Hematopoietic multipotent progenitor cell treated with erythropoietin and hydrocortisone succinate and interleukin-3 and kit ligand, for 8 days (in vitro differentiated cells): ENCODE results near the gene TMEM171.

Experiments used
- DNase-seq: peaks from one replicate; pipeline ENCODE4 v3.0.0-alpha.2; 2015

TMEM171 gene

GRCh38 chr5:73120222-73121118 lies at the start of gene TMEM171:
TSS of gene TMEM171 (plus strand) at chr5:73120575. CDS start at chr5:73123374, 2,799 bp downstream.
- peak; percentile 25 for DNase-seq

GRCh38 chr5:73081093-73081492 lies 39.3 kb upstream of the TMEM171 start:
- no peak for DNase-seq

GRCh38 chr5:73088026-73088425 lies 32.3 kb upstream of the TMEM171 start:
- DNase-seq: no peak

GRCh38 chr5:73093943-73094342 lies 26.4 kb upstream of the TMEM171 start:
- DNase-seq: peak; percentile 73

GRCh38 chr5:73094415-73094814 lies 26.0 kb upstream of the TMEM171 start:
- DNase-seq: no peak

- DNase-seq: peak; percentile 69
These were observed 24.7 kb upstream of the TMEM171 start for GRCh38 chr5:73095564-73096238.

- DNase-seq: no peak
These were observed 24.2 kb upstream of the TMEM171 start for GRCh38 chr5:73096239-73096575.

- DNase-seq: no peak
These were observed 22.6 kb upstream of the TMEM171 start for GRCh38 chr5:73097740-73098139.

- DNase-seq: no peak
These were observed 20.3 kb upstream of the TMEM171 start for GRCh38 chr5:73100109-73100508.

GRCh38 chr5:73103870-73104299 lies 16.5 kb upstream of the TMEM171 start:
- no peak for DNase-seq

- no peak for DNase-seq
These were observed 16.0 kb upstream of the TMEM171 start for GRCh38 chr5:73104326-73104725.

GRCh38 chr5:73106335-73106734 lies 14.0 kb upstream of the TMEM171 start:
- DNase-seq: no peak

GRCh38 chr5:73110190-73110589 lies 10.2 kb upstream of the TMEM171 start:
- no peak for DNase-seq

- no peak for DNase-seq
These were observed 8.8 kb upstream of the TMEM171 start for GRCh38 chr5:73111536-73111935.

GRCh38 chr5:73112359-73112758 lies 8.0 kb upstream of the TMEM171 start:
- DNase-seq: no peak

- no peak for DNase-seq
These were observed 6.2 kb upstream of the TMEM171 start for GRCh38 chr5:73114044-73114688.

GRCh38 chr5:73115399-73116051 lies 4.8 kb upstream of the TMEM171 start:
- no peak for DNase-seq

GRCh38 chr5:73116506-73116905 lies 3.9 kb upstream of the TMEM171 start:
- DNase-seq: no peak

- DNase-seq: no peak
These were observed 3.2 kb upstream of the TMEM171 start for GRCh38 chr5:73117088-73117740.

- DNase-seq: no peak
These were observed 1.9 kb upstream of the TMEM171 start for GRCh38 chr5:73118391-73118973.

GRCh38 chr5:73119451-73120157 lies 771 bp upstream of the TMEM171 start:
- DNase-seq: no peak

GRCh38 chr5:73121119-73121463 lies 716 bp downstream of the TMEM171 start:
- no peak for DNase-seq
